ENCODE data around the gene TOX2.

Gene TOX2

GRCh38 chr20:44004306-44004915, 89.8 kb downstream of the TOX2 start:
- DNase-seq = no peak

GRCh38 chr20:44005661-44006060, 91.0 kb downstream of the TOX2 start:
- DNase-seq = no peak

GRCh38 chr20:44006126-44006525, 91.5 kb downstream of the TOX2 start:
- DNase-seq = no peak

GRCh38 chr20:44006578-44006977, 91.9 kb downstream of the TOX2 start:
- no peak for DNase-seq

- DNase-seq = no peak
These were observed 94.4 kb downstream of the TOX2 start for GRCh38 chr20:44008806-44009678.

GRCh38 chr20:44009679-44009992, 95.0 kb downstream of the TOX2 start:
- DNase-seq = no peak

GRCh38 chr20:44010162-44010704, 95.6 kb downstream of the TOX2 start:
- no peak for DNase-seq

GRCh38 chr20:44011251-44011940, 96.7 kb downstream of the TOX2 start:
- no peak for DNase-seq

GRCh38 chr20:44012466-44013226, 98.0 kb downstream of the TOX2 start:
- no peak for DNase-seq

- no peak for DNase-seq
These were observed 100.4 kb downstream of the TOX2 start for GRCh38 chr20:44014807-44015732.

- DNase-seq = no peak
These were observed 101.1 kb downstream of the TOX2 start for GRCh38 chr20:44015733-44016103.

GRCh38 chr20:44016525-44016924, 101.9 kb downstream of the TOX2 start:
- DNase-seq = no peak

- DNase-seq = no peak
These were observed 102.6 kb downstream of the TOX2 start for GRCh38 chr20:44017211-44017610.

GRCh38 chr20:44017905-44018258, 103.2 kb downstream of the TOX2 start:
- no peak for DNase-seq

GRCh38 chr20:44018259-44018941, 103.7 kb downstream of the TOX2 start:
- DNase-seq = no peak

GRCh38 chr20:44018942-44019637, 104.4 kb downstream of the TOX2 start:
- DNase-seq = no peak

- DNase-seq = peak in 1 of 2 donors; percentile 21
These were observed 105.1 kb downstream of the TOX2 start for GRCh38 chr20:44019638-44020335.

- DNase-seq = no peak
These were observed 105.9 kb downstream of the TOX2 start for GRCh38 chr20:44020406-44021148.

- no peak for DNase-seq
These were observed 106.5 kb downstream of the TOX2 start for GRCh38 chr20:44021186-44021585.

All from stimulated activated CD4-positive, alpha-beta T cell treated with anti-CD3 and anti-CD28 coated beads, Interleukin-2, amount 100 ng/mL, for 24 hours (primary cell).